ENCODE measurements around the gene BATF3.
A peak's percentile ranks its signal among the peaks of the same experiment; 100 is the strongest.
"Not testable (repeated sequence)": the region's sequence is repeated elsewhere in the genome, so short reads cannot be mapped to it uniquely, and the experiment has no call there.

The BATF3 gene

GRCh38 chr1:212666116-212666775 lies 33.4 kb downstream of the BATF3 start:
- Histone ChIP-seq H3K79me2 (ENCODE audit: insufficient read depth, low read length) (no peaks in the 10 kb centered on the region), H3K27me3 (ENCODE audit: low read length) (no peaks in the 10 kb centered on the region), H3K36me3 (ENCODE audit: low read length) (no peaks in the 10 kb centered on the region), H2AFZ (ENCODE audit: low read depth, low read length, severe bottlenecking) (no peak overlapping the region), H3K9me3 (ENCODE audit: insufficient read depth, low read length) (no peaks in the 10 kb centered on the region), H3K9ac (ENCODE audit: low read length) (no peak overlapping the region), H3K27ac (ENCODE audit: low read depth, low read length) (no peak overlapping the region), H4K20me1 (ENCODE audit: low read depth, low read length) (no peaks in the 10 kb centered on the region), H3K4me2 (ENCODE audit: low read depth, low read length, poor library complexity, severe bottlenecking) (no peak overlapping the region), H3K4me3 (ENCODE audit: insufficient read depth, low read length, poor library complexity, severe bottlenecking) (no peak overlapping the region), H3K9me2 (replicated peaks; ENCODE audit: insufficient read depth, low read length) (no peaks in the 10 kb centered on the region), H3F3A (ENCODE audit: insufficient read depth) (no peaks in the 10 kb centered on the region)
- TF ChIP-seq, protein P1, sequence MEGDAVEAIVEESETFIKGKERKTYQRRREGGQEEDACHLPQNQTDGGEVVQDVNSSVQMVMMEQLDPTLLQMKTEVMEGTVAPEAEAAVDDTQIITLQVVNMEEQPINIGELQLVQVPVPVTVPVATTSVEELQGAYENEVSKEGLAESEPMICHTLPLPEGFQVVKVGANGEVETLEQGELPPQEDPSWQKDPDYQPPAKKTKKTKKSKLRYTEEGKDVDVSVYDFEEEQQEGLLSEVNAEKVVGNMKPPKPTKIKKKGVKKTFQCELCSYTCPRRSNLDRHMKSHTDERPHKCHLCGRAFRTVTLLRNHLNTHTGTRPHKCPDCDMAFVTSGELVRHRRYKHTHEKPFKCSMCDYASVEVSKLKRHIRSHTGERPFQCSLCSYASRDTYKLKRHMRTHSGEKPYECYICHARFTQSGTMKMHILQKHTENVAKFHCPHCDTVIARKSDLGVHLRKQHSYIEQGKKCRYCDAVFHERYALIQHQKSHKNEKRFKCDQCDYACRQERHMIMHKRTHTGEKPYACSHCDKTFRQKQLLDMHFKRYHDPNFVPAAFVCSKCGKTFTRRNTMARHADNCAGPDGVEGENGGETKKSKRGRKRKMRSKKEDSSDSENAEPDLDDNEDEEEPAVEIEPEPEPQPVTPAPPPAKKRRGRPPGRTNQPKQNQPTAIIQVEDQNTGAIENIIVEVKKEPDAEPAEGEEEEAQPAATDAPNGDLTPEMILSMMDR (IDR thresholded peaks at IDR 0.05; ENCODE audit: insufficient read depth, low read length, poor library complexity, severe bottlenecking) = no peak
- TF ChIP-seq EZH2phosphoT487 (conservative IDR thresholded peaks at IDR 0.05; ENCODE audit: low read length) = no peak

- no peaks in the 10 kb centered on the region for H3K9me2 ChIP-seq (replicated peaks; ENCODE audit: insufficient read depth, low read length)
- no peak for TF ChIP-seq EZH2phosphoT487 (conservative IDR thresholded peaks at IDR 0.05; ENCODE audit: low read length)
- TF ChIP-seq, protein P1 (IDR thresholded peaks at IDR 0.05; ENCODE audit: insufficient read depth, low read length, poor library complexity, severe bottlenecking) = peak; percentile 80
- no peaks in the 10 kb centered on the region for H3K36me3 ChIP-seq (ENCODE audit: low read length)
- no peak overlapping the region for H3K9ac ChIP-seq (ENCODE audit: low read length)
- H3F3A ChIP-seq (ENCODE audit: insufficient read depth) = no peaks in the 10 kb centered on the region
- no peaks in the 10 kb centered on the region for H3K79me2 ChIP-seq (ENCODE audit: insufficient read depth, low read length)
- H3K9me3 ChIP-seq (ENCODE audit: insufficient read depth, low read length) = no peaks in the 10 kb centered on the region
- H4K20me1 ChIP-seq (ENCODE audit: low read depth, low read length) = no peaks in the 10 kb centered on the region
- no peak overlapping the region for H3K4me3 ChIP-seq (ENCODE audit: insufficient read depth, low read length, poor library complexity, severe bottlenecking)
- H3K27ac ChIP-seq (ENCODE audit: low read depth, low read length) = no peak overlapping the region
- H3K4me2 ChIP-seq (ENCODE audit: low read depth, low read length, poor library complexity, severe bottlenecking) = peak overlapping the region; percentile 38
- H3K27me3 ChIP-seq (ENCODE audit: low read length) = no peaks in the 10 kb centered on the region
- H2AFZ ChIP-seq (ENCODE audit: low read depth, low read length, severe bottlenecking) = no peak overlapping the region
These were observed 34.2 kb downstream of the BATF3 start for GRCh38 chr1:212665241-212666115.

DNA sequence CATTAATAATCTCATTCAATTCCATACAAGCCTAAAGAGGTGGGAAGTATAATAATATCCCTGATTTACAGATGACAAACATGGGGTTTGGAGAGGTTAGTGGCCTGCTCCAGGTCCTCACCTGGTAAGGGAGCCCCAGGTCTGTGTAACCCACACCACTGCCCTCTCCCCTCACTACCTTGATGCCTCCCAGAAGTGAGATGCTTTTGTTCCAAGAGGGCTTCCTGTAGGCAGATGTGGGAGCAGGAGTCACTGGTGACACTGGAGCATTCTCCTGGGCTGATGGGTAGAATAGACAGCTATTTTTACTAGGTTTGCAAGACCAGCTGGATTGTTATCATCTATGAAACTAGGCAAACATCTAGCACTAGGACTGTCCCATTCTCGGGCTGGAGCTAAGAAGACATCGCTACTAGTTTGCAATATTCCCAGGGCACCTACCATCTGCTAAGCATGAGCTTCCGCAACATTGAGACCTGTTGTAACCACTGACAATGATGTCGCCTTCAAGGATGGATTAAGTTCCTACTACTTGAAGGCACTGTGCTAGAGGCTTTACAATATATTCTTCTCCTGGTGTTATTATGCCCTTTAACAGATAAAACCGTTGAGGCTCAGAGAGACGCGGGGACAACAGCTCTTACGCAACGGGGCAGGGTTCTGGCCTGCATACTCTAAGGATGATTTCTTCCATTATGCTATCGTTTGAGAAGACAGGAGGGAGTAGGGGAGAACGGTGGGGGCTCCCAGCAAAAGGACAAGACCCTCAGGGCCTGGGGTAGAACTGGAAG lies 35.0 kb downstream of the BATF3 start:
- no peak for TF ChIP-seq EZH2phosphoT487 (conservative IDR thresholded peaks at IDR 0.05; ENCODE audit: low read length)
- TF ChIP-seq, protein P1 (IDR thresholded peaks at IDR 0.05; ENCODE audit: insufficient read depth, low read length, poor library complexity, severe bottlenecking) = no peak
- Histone ChIP-seq H3K4me3 (ENCODE audit: insufficient read depth, low read length, poor library complexity, severe bottlenecking) (no peak overlapping the region), H3K79me2 (ENCODE audit: insufficient read depth, low read length) (no peaks in the 10 kb centered on the region), H3F3A (ENCODE audit: insufficient read depth) (no peaks in the 10 kb centered on the region), H3K27me3 (ENCODE audit: low read length) (no peaks in the 10 kb centered on the region), H2AFZ (ENCODE audit: low read depth, low read length, severe bottlenecking) (no peak overlapping the region), H3K9me2 (replicated peaks; ENCODE audit: insufficient read depth, low read length) (no peaks in the 10 kb centered on the region), H3K36me3 (ENCODE audit: low read length) (no peaks in the 10 kb centered on the region), H3K9me3 (ENCODE audit: insufficient read depth, low read length) (no peaks in the 10 kb centered on the region), H3K27ac (ENCODE audit: low read depth, low read length) (no peak overlapping the region), H3K9ac (ENCODE audit: low read length) (no peak overlapping the region), H4K20me1 (ENCODE audit: low read depth, low read length) (no peaks in the 10 kb centered on the region), H3K4me2 (ENCODE audit: low read depth, low read length, poor library complexity, severe bottlenecking) (no peak overlapping the region)

- not testable (repeated sequence) for H3K9me2 ChIP-seq (replicated peaks; ENCODE audit: insufficient read depth, low read length); H3F3A ChIP-seq (ENCODE audit: insufficient read depth); H3K9ac ChIP-seq (ENCODE audit: low read length); H3K36me3 ChIP-seq (ENCODE audit: low read length); H3K4me2 ChIP-seq (ENCODE audit: low read depth, low read length, poor library complexity, severe bottlenecking); H3K9me3 ChIP-seq (ENCODE audit: insufficient read depth, low read length); H2AFZ ChIP-seq (ENCODE audit: low read depth, low read length, severe bottlenecking); H3K27ac ChIP-seq (ENCODE audit: low read depth, low read length); H3K4me3 ChIP-seq (ENCODE audit: insufficient read depth, low read length, poor library complexity, severe bottlenecking); H3K79me2 ChIP-seq (ENCODE audit: insufficient read depth, low read length); H3K27me3 ChIP-seq (ENCODE audit: low read length); H4K20me1 ChIP-seq (ENCODE audit: low read depth, low read length)
These were observed 41.4 kb downstream of the BATF3 start for GRCh38 chr1:212658250-212658649.

Measured in SU-DHL-6 (cell line).